ENCODE data around the gene HEATR5B.

HEATR5B gene

DNA sequence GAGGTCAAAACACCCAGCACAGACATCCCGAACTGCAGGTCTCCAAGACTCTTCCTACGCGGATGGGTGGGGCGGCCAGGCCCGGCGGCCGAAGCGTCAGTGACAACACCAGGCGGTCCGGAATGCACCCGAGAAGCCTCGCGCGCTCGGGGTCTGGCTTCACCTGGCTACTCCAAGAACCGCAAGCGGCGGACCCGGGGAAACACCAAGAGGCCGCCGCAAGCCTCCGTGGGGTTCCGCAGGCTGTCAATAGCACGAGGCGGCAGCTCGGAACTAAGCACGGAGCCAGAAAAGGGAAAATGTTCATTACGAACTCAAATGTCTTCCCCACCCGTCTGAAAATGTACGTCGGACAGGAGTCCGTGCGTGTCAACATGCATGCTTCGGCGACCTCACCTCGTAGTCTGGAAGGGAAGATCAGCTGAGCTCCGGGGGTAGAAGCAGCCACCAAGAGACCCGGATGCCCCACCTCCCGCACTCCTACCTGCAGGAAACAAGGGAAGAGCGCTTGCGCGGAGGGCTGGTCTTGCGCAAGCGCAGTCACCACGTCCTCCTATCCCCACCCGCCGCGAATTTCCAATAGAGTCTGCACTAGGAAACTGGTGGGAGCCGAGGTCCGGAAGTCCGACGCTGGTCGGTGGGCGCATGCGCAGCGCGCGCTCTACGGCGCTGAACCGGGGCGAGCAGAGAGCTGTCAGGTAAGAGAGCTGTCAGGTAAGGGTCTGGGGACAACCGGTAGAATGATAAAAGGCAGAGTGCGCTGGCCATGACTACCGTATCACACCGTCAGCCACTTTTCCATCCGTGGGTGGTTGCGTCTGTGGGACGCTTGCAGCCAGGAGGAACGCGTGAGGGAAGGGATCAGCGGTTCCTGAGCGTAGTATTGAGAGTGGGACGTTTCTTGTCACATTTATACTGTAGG, at the start of gene HEATR5B, which contains the start of gene GPATCH11:
Gene HEATR5B, minus strand, starts transcription at position 500 of the 922 bp plus-strand sequence. CDS start 958 bp downstream, outside the sequence.
Gene GPATCH11, plus strand, starts transcription at position 646 of the 922 bp plus-strand sequence. CDS start 3,864 bp downstream, outside the sequence.
- DNase-seq: peak; percentile 96

DNA sequence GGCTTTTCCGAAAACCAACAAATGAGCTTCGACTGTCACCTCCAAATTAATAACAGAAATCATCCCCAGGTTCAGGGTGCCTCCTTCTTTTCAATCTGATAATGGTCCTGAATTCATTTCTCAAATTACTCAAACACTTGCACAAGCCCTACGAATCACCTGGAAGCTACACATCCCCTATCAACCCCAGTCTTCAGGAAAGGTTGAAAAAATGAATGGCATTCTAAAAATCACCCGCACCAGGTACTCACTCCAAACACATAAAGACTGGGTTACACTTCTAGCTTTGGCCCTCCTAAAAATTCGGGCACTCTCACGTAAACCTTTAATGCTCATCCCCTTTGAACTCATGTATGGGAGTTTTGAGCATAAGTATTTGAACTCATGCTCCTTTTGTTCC, 48.7 kb upstream of the HEATR5B start:
- DNase-seq: no peak

DNA sequence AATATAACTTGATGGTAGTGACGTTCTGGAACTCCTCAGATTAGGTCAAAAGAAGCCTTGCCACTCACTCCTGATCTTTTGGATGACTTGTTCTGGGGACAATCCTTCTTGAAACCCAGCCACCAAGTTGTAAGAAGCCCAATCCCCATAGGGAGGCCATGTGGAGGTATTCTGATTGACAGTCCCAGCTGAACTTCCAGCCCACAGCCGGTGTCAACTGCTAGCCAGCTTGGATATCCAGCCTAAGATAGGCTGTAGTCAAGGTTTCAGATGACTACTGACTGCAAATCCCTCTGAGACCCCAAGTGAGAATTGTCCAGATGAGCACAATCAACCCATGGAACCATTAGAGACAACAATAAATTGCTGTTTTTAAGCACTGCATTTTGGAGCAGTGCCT, 41.2 kb upstream of the HEATR5B start:
- DNase-seq: no peak

DNA sequence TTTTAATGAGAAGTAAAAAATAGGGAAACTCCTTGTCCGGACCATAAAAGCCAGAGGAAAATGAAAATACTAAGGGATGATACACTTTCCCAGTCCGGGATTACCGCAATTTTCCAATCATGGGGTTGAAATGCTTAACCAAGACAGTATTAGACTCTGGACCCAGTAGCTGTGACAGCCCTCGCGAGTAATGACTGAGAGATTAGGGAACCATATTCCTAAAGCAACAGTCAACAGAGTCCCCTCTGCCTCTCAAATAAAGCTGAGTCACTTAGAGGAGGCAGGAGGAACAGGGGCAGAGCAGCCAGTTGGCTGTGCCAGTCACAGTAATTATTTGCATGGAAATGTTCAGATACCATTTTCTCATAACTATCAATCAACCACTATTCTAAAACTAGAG, 35.0 kb upstream of the HEATR5B start:
- no peak for DNase-seq

DNA sequence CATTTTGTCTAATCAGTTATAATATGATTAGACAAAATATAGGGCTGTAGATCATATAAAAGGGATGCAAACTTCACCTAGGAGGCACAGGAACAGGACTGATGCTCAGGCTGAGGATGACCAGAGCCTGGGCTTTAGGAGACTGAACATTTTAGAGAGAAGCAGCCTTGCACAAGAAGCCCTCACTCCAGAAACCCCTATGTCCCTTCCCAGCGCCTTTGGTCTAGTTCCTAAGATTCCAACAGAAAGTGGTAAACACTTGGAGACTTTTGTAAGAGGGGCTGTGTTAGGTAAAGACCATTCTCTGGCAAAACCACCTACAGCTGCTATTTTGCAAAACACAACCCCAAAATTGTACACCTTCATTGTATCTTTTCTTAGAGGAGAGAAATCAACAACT, 33.4 kb upstream of the HEATR5B start:
- DNase-seq: no peak

DNA sequence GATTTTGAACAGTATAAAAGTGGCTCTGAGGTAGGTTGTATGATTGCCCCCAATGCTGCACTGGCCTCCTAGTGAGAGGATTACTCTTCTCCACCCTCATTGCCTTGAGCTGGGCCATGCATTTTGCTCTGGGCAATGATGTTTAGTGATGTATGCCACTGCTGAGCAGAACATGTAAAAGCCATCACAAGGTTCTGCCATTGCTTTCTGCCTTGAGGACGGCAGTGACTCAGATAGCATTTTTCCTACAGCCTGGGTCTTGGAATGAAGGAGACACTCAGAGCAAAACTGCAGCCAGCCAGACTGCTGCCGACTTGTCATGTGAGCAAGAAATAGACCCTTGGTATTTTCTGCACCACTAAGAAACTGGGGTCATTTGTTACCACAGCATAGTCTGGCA, 27.8 kb upstream of the HEATR5B start:
- no peak for DNase-seq

DNA sequence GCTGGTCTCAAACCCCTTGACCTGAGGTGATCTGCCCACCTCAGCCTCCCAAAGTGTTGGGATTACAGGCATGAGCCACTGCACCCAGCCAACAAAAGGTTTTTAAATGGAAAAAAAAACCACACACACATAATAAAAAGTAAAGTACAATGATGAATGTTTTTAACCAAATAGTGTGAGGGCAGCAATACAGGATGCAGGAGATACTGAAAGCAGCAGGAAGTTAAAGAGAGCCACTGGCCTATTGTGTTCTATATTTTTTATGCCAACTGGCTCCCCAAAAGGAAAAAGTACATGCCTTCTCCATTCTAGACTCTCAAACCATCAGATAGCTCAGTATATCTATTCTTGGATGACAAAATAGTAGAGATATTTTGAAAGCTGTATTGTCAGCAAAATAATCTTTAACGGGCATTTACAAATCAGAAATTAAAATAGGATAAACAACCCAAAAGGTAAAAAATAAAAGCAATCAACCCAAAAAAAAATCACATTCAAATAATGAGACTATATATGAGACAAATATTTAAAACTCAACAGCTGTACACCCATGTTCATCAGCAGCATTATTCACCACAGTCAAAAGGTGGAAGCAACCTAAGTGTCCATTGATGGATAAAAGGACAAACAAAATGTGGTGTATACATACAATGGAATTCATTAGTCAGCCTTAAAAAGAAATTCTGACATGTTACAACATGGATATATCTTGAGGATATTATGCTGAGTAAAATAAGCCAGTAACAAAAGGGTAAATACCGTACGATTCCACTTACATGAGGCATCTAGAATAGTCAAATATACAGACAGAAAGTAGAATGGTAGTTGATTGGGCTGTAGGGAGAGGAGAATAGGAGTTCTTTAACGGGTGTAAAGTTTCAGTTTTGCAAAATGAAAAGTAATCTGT, 26.4 kb upstream of the HEATR5B start:
- no peak for DNase-seq

DNA sequence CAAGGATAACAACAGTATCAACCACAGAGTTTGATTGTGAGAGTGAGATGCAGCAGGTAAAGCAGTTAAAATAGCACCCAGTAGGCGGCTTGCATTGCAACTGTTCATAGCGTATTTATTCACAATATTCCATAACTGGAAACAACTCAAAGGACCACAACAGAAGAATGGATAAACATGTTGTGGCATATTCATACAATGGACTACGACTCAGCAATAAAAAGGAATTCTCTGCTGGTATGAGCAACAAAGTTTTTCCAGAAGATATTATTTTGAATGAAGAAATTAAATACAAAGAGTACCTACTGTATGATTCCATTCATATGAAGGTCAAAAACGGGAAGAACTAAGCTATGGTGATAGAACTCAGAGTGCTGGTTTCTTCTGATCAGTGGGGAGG, 25.4 kb upstream of the HEATR5B start:
- DNase-seq: no peak

DNA sequence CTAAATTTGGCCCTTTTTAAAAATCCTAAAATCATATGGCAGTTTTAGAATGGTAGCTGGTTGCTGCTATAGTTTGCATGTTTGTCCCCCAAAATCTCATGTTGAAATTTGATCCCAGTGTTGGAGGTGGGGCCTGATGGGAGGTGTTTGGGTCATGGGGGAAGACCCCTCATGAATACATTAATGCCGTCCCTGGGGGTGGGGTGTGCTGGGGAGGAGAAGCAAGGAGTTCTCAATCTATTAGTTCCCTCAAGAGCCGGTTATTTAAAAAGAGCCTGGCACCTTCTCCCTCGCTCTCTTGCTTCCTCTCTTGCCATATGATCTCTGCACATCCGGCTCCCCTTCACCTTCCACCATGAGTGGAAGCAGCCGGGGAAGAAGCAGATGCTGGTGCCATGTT, 21.0 kb upstream of the HEATR5B start:
- DNase-seq: no peak

DNA sequence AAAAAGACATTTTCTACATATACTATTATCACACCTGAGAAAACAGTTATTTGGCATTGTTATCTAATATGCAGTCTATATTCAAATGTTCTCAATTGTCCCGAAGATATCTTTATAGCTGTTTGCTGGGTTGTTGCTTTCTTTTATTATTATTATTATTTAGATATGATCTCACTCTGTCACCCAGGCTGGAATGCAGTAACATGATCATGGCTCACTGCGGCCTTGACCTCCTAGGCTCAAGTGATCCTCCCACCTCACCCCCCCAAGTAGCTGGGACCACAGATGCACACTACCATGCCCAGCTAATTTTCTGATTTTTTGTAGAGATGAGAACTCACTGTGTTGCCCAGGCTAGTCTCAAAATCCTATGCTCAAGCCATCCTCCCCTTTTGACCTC, 20.0 kb upstream of the HEATR5B start:
- DNase-seq: no peak

DNA sequence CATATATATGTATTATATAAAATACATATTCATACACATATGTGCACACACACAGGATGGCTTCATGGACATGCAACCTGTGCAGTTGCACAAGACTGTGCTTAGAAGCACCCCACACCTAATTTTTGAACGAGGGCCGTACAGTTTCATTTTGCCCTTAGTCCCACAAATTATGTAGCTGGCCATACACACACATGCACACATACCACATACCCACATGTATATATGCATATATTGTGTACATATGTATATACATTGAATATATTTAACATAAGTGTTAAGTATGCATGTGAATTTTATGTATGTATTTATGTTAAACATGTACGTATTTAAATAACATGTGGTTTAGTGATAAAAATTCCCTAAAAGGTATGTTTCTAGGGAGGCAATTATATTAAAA, 18.4 kb upstream of the HEATR5B start:
- DNase-seq: no peak

DNA sequence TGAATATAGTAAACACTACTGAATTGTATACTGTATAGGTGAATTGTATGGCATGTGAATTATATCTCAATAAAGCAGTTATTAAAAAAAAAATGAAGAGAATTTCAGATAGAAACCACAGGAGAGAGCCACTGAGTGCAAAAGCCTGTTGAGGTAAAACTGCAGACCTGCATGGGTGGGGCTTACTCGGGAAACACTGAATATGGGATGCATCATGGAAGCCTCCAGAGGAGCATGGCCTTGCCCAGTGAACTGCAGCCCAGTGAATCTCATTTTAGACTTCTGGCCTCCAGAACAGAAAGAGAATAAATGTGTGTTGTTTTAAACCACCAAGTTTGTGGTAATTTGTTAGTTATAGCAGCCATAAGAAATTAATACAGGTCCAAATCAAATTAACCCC, 15.9 kb upstream of the HEATR5B start:
- DNase-seq: no peak

DNA sequence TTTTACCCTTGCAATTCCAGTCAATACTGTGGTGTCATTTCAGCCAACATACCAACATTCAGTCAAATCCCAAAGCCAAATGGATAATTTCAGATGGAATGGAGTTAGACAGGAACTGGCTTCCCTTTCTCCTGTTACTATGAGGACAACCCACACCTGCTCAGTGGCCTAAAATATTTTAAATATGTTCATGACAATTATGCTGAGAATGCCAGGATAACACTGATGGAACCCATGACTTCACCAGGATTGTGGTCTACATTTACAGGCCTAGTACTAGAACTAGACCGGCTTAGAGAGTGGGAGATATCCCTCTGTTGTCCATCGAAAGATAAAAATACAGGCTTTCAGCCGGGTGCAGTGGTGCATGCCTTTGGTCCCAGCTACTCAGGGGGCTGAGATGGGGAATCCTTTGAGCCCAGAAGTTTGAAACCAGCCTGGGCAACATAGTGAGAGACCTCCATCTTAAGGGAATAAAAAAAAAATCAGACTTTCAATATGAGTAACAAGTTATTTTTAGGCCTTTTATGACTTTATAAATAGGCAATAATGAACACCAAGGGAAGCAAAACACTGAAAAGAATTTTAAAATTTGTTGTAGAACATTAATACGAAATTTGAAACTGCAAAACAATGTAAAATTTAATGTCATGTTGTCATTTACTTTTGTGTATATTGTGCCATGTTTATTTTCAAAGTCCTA, 14.4 kb upstream of the HEATR5B start:
- no peak for DNase-seq

DNA sequence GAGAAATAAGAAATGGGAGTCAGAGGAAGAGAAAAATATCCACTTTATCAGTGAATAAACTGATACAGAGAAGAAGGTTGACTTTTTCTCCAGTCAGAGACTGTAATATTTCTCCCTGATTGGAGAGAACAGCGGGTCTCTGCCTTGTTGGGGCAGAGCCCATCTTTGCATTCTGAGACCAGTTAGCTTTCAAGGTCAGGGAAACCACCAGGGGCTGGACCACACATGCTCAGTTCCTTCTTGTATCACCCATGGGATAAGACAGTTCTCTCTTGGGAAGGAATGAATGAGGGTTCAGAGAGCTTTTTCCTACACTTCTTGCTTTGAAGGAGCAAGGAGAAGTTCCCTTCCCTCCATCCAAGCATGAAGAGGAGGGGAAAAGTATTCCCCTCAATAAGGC, 12.4 kb upstream of the HEATR5B start:
- no peak for DNase-seq

DNA sequence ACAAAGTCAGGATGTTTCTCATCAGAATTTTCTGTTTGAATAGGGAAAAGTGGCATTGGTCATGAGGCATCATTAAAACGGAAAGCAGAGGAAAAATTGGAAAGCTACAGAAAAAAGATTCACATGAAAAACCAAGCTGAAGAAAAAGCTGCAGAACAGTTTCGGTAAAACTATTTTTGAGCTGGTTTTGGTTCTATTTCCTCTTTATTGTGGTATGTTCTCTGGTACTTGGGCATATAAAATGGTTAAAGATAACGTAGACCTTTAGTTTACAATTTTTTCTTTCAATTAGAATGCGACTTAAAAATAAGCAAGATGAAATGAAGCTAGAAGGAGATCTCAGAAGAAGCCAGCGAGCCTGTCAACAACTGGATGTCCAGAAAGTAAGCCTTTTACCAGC, 7.7 kb upstream of the HEATR5B start:
- no peak for DNase-seq

DNA sequence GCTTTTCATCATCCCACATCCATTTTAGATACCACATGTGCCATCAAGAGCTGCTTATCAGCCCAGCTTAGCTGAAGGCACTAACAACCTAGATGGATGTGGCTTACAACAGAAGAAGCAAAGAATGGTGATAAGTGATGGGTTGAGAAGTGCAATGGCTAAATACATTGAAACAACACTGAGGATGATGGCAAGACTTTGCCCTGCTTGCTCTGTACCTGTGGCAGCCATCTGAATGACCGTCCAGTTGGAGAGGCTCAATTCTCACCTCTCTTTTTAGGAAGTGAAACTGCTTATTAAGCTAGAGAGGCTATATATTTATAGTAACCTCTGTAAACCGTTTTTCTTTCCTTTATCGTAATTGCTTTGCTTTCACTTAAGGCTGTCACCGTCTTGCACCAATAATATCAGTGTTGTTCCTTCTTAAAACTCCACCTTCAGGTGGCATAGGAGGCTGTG, 5.9 kb upstream of the HEATR5B start:
- DNase-seq: no peak

DNA sequence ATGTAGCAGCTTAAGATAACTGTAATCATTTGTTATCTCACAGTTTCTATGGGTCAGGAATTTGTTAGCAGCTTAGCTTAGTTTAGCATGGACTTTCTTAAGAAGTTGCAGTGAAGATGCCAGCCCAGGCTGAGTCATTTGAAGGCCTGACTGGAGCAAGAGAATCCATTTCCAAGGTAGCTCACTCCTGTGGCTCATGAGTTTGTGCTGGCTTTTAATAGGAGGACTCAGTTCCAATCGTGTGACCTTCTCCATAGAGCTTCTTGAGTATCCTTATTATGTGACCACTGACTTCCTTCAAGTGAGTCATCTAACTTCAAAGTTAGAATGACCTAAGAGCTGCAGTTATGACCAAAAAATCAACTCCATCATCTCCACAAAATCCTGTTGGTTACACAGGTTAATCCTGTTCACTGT, 1.6 kb upstream of the HEATR5B start:
- DNase-seq: no peak

DNA sequence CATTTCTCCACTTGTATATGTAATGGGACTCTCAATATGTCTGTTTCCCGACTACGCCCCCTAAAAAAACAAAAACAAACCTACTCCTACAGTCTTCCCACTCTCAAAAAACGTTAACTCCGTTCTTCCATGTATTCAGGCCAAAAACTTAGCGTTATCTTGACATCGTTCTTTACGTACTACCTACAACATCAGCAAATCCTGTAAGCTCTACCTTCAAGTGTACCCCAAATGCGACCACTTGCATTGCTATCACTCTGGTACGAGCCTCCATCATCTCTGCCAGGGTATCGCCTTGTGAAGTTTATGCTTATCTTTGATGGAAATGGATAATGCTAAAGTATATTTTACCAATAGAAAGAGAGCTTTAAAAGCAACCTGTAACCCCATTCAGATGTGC, 625 bp upstream of the HEATR5B start:
- DNase-seq: no peak

DNA sequence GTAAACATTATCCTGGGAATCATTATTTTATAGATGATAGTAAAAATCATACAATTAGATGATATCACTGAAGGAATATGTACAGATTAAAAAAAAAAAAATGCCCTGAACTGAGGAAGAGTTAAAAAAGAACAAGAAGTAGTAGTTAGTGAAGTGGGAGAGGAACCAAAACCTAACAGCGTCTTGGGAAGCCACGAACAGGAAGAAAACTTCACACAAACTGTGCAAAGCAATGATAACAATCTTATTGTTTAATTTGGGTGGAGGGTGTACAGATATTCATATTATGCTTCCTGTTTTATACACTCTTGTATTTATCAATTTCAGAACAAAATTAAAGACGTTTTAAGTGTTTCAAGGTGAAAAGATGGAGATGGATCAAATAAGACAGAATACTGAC, 3.5 kb downstream of the HEATR5B start:
- DNase-seq: peak; percentile 20

DNA sequence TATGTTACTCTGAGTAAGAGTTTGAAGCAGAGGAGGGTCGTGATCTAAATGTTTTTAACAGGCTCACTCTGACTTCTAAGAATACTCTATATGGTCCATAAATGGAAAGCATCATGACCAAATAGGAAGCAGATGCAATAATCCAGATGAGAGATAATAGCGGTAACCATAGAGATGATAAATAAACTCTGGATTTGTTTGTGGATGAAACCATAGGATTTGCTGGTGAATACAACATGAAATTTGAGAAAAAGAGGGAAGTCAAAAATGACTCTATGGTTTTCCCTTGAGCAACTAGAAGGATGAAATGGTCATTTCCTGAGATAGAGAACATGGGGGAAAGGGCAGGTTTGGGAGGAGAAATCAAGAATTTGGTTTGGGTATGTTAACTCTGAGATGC, 3.9 kb downstream of the HEATR5B start:
- no peak for DNase-seq

DNA sequence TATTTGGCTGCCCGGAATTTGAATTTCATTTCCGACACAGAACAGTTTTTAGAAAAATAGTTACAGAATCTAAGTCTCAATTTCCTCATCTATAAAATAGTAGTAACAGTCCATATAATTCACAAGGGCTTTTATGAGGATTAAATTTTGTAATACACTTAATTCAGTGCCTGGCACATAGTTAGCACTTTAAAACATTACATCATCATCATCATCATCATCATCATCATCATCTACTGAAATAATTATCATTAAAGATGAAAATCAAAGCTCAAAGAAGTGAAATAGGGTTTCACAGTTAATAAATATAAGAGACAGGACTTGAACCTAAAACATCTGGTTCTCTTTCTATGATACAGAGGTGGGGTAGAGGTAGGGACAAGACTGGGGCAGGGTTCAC, 13.2 kb downstream of the HEATR5B start:
- no peak for DNase-seq

DNA sequence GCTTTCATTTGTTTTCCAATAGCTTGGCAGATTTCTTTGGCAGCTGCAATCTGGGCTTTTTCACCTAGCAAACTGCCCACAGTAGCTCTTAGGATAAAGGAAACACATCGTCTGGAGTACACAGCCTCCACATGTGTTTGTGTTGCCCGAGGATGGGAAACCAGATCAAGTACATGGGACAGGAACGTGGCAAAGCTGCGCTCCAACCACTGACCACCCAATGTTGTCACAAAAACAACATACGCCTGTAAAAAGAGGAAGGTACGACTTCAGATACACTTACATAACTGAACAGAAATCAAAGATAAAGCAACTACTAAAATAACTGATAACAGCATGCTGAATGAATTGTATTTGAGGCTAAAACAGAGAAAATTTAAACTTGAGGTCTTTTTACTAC, 15.5 kb downstream of the HEATR5B start:
- no peak for DNase-seq

DNA sequence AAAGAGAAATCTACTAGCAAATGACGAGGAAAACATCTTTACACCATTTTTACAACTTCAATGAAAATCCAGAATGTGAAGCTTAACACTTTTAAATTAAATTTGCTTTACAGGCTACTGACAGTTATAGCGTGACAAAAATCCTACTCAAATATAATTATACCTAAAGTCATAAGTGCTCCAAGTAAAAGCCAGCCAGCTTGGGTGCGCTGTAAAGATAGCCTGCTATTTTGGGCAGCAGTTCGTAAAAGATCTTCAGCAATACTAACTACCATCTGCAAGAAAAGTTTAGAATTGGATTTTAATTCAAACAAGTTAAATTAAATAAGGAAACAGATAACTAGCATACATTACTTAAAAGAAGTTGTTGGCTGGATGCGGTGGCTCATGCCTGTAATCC, 22.4 kb downstream of the HEATR5B start:
- DNase-seq: no peak

Measured in CD4-positive, alpha-beta T cell treated with Interleukin-12 subunit alpha and Interleukin-12 subunit beta, for 1 hour (primary cell).